Fibroblast of pulmonary artery (primary cell): ENCODE data around the gene DR1.

Experiments used
- DNase-seq: peaks from one replicate; pipeline ENCODE4 v3.0.0-alpha.2; 2010; ENCODE audit warnings: low read depth
- H3K4me3 ChIP-seq: replicated peaks from 2 replicates; pipeline ENCODE4 v1.5.1; 2011; ENCODE audit warnings: low read depth, mild to moderate bottlenecking, control low read depth, low read length, moderate library complexity
- TF ChIP-seq, protein P1 (sequence below): IDR thresholded peaks from 2 replicates; pipeline ENCODE4 v1.5.1; 2011; ENCODE audit warnings: mild to moderate bottlenecking, control low read depth, low read length, inconsistent platforms; ENCODE audit errors: missing control alignments

The DR1 gene

DNA sequence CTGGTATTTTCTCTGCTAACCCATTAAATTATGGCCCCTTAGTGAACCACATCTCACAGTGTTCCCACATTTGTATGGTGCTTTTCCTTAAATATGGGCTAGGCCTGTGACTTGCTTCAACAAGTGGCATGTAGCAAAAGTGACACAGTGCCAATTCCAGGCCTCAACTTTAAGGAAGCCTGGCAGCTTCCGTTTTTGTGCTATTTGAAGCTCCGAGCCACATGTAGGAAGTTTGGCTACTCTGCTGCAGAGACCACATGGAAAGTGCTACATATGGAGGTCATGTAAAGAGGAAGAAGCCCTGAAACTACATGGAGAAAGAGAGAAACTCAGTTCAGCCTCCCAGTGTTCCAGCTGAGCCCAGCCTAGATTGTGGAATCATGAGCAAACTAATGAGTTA lies 28.5 kb upstream of the DR1 start:
- DNase-seq = no peak
- no peak overlapping the region for H3K4me3 ChIP-seq
- TF ChIP-seq, protein P1, sequence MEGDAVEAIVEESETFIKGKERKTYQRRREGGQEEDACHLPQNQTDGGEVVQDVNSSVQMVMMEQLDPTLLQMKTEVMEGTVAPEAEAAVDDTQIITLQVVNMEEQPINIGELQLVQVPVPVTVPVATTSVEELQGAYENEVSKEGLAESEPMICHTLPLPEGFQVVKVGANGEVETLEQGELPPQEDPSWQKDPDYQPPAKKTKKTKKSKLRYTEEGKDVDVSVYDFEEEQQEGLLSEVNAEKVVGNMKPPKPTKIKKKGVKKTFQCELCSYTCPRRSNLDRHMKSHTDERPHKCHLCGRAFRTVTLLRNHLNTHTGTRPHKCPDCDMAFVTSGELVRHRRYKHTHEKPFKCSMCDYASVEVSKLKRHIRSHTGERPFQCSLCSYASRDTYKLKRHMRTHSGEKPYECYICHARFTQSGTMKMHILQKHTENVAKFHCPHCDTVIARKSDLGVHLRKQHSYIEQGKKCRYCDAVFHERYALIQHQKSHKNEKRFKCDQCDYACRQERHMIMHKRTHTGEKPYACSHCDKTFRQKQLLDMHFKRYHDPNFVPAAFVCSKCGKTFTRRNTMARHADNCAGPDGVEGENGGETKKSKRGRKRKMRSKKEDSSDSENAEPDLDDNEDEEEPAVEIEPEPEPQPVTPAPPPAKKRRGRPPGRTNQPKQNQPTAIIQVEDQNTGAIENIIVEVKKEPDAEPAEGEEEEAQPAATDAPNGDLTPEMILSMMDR = no peak

DNA sequence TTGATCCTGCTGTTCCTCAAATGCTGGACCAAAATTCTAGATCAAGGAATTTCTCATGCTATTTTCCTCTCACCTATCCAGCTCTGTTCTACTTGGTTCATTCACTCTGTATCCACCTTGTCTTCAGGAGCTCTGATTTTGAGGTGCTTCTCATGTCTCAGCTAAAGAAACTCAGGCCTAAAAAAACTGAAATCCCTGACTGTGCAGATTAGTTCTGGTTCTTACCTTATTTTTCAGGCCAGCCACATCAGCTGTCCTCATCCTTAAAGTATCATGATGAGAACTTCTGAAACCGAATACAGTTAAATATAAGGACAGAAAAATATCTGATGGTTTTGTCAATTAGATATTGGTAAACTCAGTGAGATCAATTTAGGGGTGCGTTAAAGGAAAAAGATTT lies 27.8 kb upstream of the DR1 start:
- no peak overlapping the region for H3K4me3 ChIP-seq
- TF ChIP-seq, protein P1 = no peak
- no peak for DNase-seq

DNA sequence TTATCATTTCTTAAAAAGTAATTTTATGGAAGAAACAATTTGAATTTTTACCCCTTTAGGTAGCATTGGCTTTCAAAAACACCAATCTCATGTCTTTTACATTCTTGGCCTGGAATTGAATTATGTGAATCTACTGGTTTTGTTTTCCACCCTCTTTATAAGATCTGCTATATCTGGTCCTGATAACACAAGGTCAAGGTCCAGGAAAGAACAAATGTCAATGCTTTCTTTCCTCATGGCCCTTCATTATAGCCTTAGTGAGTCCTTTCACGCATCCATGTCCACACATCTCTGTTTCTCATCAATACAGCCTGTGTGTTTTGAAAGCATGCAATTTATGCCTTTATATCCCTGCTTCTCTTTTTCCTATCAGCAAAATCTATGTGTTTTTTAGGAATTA lies 24.0 kb upstream of the DR1 start:
- no peak for DNase-seq
- H3K4me3 ChIP-seq = no peak overlapping the region
- TF ChIP-seq, protein P1 = no peak

DNA sequence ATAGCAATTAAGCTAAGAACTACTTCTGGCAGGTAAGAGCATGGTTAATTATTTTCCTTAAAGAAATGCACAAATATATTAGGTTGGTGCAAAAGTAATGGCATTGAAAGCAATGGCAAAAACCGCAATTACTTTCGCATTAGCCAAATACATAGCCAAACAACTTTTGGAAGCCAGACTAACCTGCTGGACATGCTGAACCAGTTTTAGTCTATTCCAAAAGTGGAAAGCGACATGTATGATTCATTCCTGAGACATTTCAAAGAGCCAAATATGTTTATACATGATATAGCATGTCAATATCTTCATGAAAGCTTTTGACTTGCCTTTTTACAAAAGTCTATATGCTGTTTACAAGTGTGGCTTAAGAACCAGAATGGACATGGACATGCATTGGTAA lies 23.4 kb upstream of the DR1 start:
- no peak overlapping the region for H3K4me3 ChIP-seq
- DNase-seq = no peak
- TF ChIP-seq, protein P1 = no peak

- no peak for DNase-seq
- TF ChIP-seq, protein P1 = no peak
- H3K4me3 ChIP-seq = no peak overlapping the region
Measured at GRCh38 chr1:93323185-93323820, 22.4 kb upstream of the DR1 start.

DNA sequence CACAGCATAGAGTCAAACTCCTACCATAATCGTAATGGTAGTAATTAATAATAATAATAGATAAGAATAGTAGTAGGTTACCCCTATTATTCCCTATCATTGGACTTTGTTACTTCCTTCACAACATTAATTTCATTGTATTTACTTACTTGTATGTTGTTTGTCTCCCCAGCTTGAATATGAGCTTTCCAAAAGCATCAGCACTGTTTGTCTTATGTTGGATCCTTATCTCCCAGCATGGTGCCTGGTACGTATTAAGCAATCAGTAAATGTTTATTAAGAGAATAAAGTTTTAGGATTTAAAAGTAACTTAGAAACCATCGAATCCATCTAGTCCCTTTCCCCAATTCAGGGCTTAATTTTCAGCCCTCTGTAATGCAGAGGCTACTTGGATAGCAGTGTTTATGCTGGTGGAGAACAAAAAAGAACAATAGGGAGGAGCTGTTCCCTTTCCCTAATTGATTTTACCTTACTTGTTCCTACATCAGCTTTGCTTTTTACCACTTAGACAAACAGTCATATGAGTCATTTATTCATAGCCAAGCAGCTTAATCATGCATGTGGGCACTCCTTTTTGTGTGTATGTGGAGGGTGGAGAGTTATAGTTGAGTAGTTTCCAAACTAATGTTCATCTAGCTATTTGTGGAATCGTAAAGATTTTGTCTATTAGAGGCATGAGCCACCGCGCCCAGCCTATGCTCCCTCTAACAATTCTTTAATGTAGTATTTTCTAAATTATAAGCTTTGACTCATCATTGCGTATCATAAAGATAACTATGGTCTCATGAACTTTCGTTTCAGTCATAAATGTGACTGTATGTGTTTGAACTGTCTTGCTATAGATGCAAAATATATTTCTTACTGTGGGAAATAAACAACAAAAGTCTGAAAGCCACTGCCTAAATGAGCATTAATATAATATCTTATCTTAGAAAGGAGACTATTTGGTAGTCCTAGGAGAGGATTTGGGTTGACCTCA lies 20.9 kb upstream of the DR1 start:
- H3K4me3 ChIP-seq = no peak overlapping the region
- peak; percentile 58 for DNase-seq
- TF ChIP-seq, protein P1 = no peak
